GM23338 (cell line): ENCODE results near the gene RABL6. TPM values are rescaled to one million over a fixed set of nuclear protein-coding genes. Genes with fewer than 3 reads are reported as not detected.

ENCODE experiments used
- ATAC-seq: fragments of 200-7000 bp; cut with Tn5 transposase; 3 replicates; pipeline ENCODE4 v1.9.1; 2020
- DNase-seq: peaks from one replicate; pipeline ENCODE4 v3.0.0-alpha.2; 2015; ENCODE audit warnings: low spot score
- H2AFZ ChIP-seq: fragments of 200-600 bp; sonication (generic); 2 replicates; pipeline ENCODE4 v1.8.0; 2016; ENCODE audit warnings: antibody characterized with exemption, mild to moderate bottlenecking, moderate library complexity
- H3F3A ChIP-seq: fragments of 200-600 bp; sonication (generic); replicated peaks from 2 replicates; pipeline ENCODE4 v1.8.0; 2017; ENCODE audit warnings: antibody characterized with exemption, mixed run types, low read depth
- H3K27ac ChIP-seq: fragments of 200-600 bp; sonication (generic); 2 replicates; pipeline ENCODE4 v1.6.1; 2016; ENCODE audit warnings: low read depth
- H3K27me3 ChIP-seq: fragments of 200-600 bp; sonication (generic); 2 replicates; pipeline ENCODE4 v1.8.0; 2016; ENCODE audit warnings: mild to moderate bottlenecking, mixed run types, moderate library complexity; ENCODE audit not compliant: insufficient read depth
- H3K36me3 ChIP-seq: fragments of 200-600 bp; sonication (generic); 2 replicates; pipeline ENCODE4 v1.8.0; 2016; ENCODE audit warnings: mild to moderate bottlenecking; ENCODE audit not compliant: insufficient read depth
- H3K4me1 ChIP-seq: fragments of 200-600 bp; sonication (generic); 2 replicates; pipeline ENCODE4 v1.8.0; 2016; ENCODE audit warnings: mild to moderate bottlenecking, moderate library complexity; ENCODE audit not compliant: insufficient read depth
- H3K4me2 ChIP-seq: fragments of 200-600 bp; sonication (generic); 2 replicates; pipeline ENCODE4 v1.7.1; 2017; ENCODE audit warnings: mixed run types
- H3K4me3 ChIP-seq: fragments of 200-600 bp; sonication (generic); 2 replicates; pipeline ENCODE4 v1.6.1; 2016; ENCODE audit warnings: mixed run types
- H3K79me2 ChIP-seq: fragments of 200-600 bp; sonication (generic); replicated peaks from 2 replicates; pipeline ENCODE4 v1.8.0; 2017; ENCODE audit warnings: mild to moderate bottlenecking; ENCODE audit not compliant: insufficient read depth
- H3K9me2 ChIP-seq: fragments of 200-600 bp; sonication (generic); 2 replicates; pipeline ENCODE4 v1.8.0; 2017; ENCODE audit not compliant: insufficient read depth
- H4K20me1 ChIP-seq: fragments of 200-600 bp; sonication (generic); replicated peaks from 2 replicates; pipeline ENCODE4 v1.8.0; 2017; ENCODE audit warnings: mild to moderate bottlenecking; ENCODE audit not compliant: insufficient read depth
- H3K27ac Mint-ChIP-seq: 2 replicates; pipeline ENCODE4 v1.8.0; 2020; ENCODE audit warnings: inconsistent platforms, mild to moderate bottlenecking, moderate library complexity, mixed read lengths
- H3K27me3 Mint-ChIP-seq: 3 replicates; pipeline ENCODE4 v1.8.0; 2022; ENCODE audit warnings: low read depth, mild to moderate bottlenecking, moderate library complexity, mixed read lengths, inconsistent platforms; ENCODE audit not compliant: insufficient read depth, poor library complexity
- H3K36me3 Mint-ChIP-seq: 3 replicates; pipeline ENCODE4 v1.8.0; 2021; ENCODE audit warnings: low read depth, mild to moderate bottlenecking, inconsistent platforms, moderate library complexity, mixed read lengths
- H3K4me1 Mint-ChIP-seq: 3 replicates; pipeline ENCODE4 v1.8.0; 2020; ENCODE audit warnings: mild to moderate bottlenecking, inconsistent platforms, mixed read lengths
- H3K4me3 Mint-ChIP-seq: 3 replicates; pipeline ENCODE4 v1.8.0; 2021; ENCODE audit warnings: moderate library complexity, mild to moderate bottlenecking, inconsistent platforms, mixed read lengths
- H3K9me3 Mint-ChIP-seq: 3 replicates; pipeline ENCODE4 v1.8.0; 2020; ENCODE audit warnings: moderate library complexity, mild to moderate bottlenecking, inconsistent platforms, mixed read lengths
- CREB1 ChIP-seq: fragments of 250-450 bp; sonication (Bioruptor Pico); IDR thresholded peaks from 2 replicates; pipeline ENCODE4 v1.5.0; 2020; ENCODE audit warnings: low read depth, mild to moderate bottlenecking, moderate library complexity
- CTCF ChIP-seq, 2 experiments: fragments of 200-600 bp in 1 of 2; sonication (generic) in 1 of 2; conservative IDR thresholded peaks; 2 replicates each; pipeline versions ENCODE4 v1.5.1 to v1.6.1; 2016 to 2017; ENCODE audit warnings: antibody characterized with exemption in 2 of 2, low read depth in 2 of 2, mild to moderate bottlenecking in 2 of 2, moderate library complexity in 1 of 2
- EZH2 ChIP-seq: fragments of 200-600 bp; sonication (generic); IDR thresholded peaks from one replicate; pipeline ENCODE4 v1.8.0; 2017; ENCODE audit warnings: antibody characterized with exemption, mild to moderate bottlenecking, low read depth; ENCODE audit not compliant: unreplicated experiment
- NANOG ChIP-seq: IDR thresholded peaks from 2 replicates; pipeline ENCODE4 v1.6.1; 2016; ENCODE audit warnings: antibody characterized with exemption, borderline replicate concordance
- REST ChIP-seq: IDR thresholded peaks from one replicate; pipeline ENCODE4 v1.6.1; 2018; ENCODE audit warnings: antibody characterized with exemption; ENCODE audit not compliant: unreplicated experiment
- STAT1 ChIP-seq: IDR thresholded peaks from one replicate; pipeline ENCODE4 v1.6.1; 2016; ENCODE audit warnings: antibody characterized with exemption; ENCODE audit not compliant: unreplicated experiment
- ZNF114 ChIP-seq: fragments of 250-450 bp; sonication (Bioruptor Pico); IDR thresholded peaks from 2 replicates; pipeline ENCODE4 v1.5.0; 2020; ENCODE audit warnings: mild to moderate bottlenecking, moderate library complexity
- ZNF331 ChIP-seq: fragments of 250-450 bp; sonication (Bioruptor Pico); IDR thresholded peaks from 2 replicates; pipeline ENCODE4 v1.5.0; 2020; ENCODE audit warnings: low read depth, mild to moderate bottlenecking, moderate library complexity
- polyA plus RNA-seq: library from polyadenylated mRNA; unstranded; fragments of >200 nt; fragmentation: Nextera tagmentation; extraction: Ambion mirVana; gene quantifications from 2 replicates; pipeline ENCODE4 v1.2.1, GENCODE V29; 2016
- total RNA-seq: library from RNA; depleted of rRNA; stranded (reverse); fragments of >200 nt; shearing (Covaris generic); gene quantifications from 2 replicates; pipeline ENCODE4 v1.2.3, GENCODE V29; 2014

Gene RABL6
- total and polyA plus RNA-seq, 2 experiments from 2014 or later: 59.1 to 127 TPM

- H3K9me2 ChIP-seq: no peaks in the 10 kb centered on the region
- H3K9me3 Mint-ChIP-seq: no peaks in the 10 kb centered on the region
- H4K20me1 ChIP-seq: peaks cover 14% of the 10 kb centered on the region
- peak overlapping the region; percentile 84 for H3K4me3 Mint-ChIP-seq
- peaks cover 12% of the 10 kb centered on the region for H3K4me1 ChIP-seq
- peaks cover 26% of the 10 kb centered on the region for H3K4me1 Mint-ChIP-seq
- peaks cover 8% of the 10 kb centered on the region; the same call in 2 of the 3 replicates for H3K36me3 Mint-ChIP-seq
- 0 out of 2 replicates have a peak, but pooled peaks cover 6% of the 10 kb centered on the region for H3F3A ChIP-seq
- H3K27ac ChIP-seq: 0 out of 2 replicates have a peak overlapping the region, but pooled peaks have one; percentile 26
- peak overlapping the region; percentile 91 for H3K4me3 ChIP-seq
- peak; percentile 88 for DNase-seq
- peak; percentile 70 for ATAC-seq
- TF ChIP-seq CREB1 (peak; percentile 44), CTCF (conservative IDR thresholded peaks at IDR 0.05; ENCODE audit: low read depth in 2 of 2) (peak; percentile 88 to 95), REST (no peak)
- no peaks in the 10 kb centered on the region for H3K36me3 ChIP-seq
- H3K27me3 Mint-ChIP-seq: peaks cover 17% of the 10 kb centered on the region
- 0 out of 2 replicates have a peak, but pooled peaks cover 4% of the 10 kb centered on the region for H3K79me2 ChIP-seq
- peak overlapping the region; percentile 88 for H3K4me2 ChIP-seq
- no peaks in the 10 kb centered on the region for H3K27me3 ChIP-seq
- peak overlapping the region; percentile 94 for H3K27ac Mint-ChIP-seq
- H2AFZ ChIP-seq: peak overlapping the region; percentile 86; the same call in 1 of the 2 replicates
Observed at GRCh38 chr9:136791516-136792276, 16.1 kb upstream of the RABL6 start.

GRCh38 chr9:136792321-136793085, 15.2 kb upstream of the RABL6 start:
- Histone ChIP-seq H3F3A (0 out of 2 replicates have a peak, but pooled peaks cover 6% of the 10 kb centered on the region), H4K20me1 (peaks cover 14% of the 10 kb centered on the region), H3K4me1 (peaks cover 13% of the 10 kb centered on the region), H3K36me3 (no peaks in the 10 kb centered on the region), H3K27me3 (no peaks in the 10 kb centered on the region), H2AFZ (no peak overlapping the region), H3K9me2 (no peaks in the 10 kb centered on the region), H3K27ac (no peak overlapping the region), H3K79me2 (0 out of 2 replicates have a peak, but pooled peaks cover 4% of the 10 kb centered on the region), H3K4me3 (no peak overlapping the region), H3K4me2 (peak overlapping the region; percentile 88; the same call in 1 of the 2 replicates)
- Mint-ChIP-seq H3K36me3 (peaks cover 8% of the 10 kb centered on the region; the same call in 2 of the 3 replicates), H3K27me3 (peaks cover 20% of the 10 kb centered on the region), H3K4me1 (peaks cover 33% of the 10 kb centered on the region), H3K4me3 (peak overlapping the region; percentile 84), H3K9me3 (no peaks in the 10 kb centered on the region), H3K27ac (0 out of 2 replicates have a peak overlapping the region, but pooled peaks have one; percentile 36)
- DNase-seq (no peak), ATAC-seq (no peak)
- TF ChIP-seq ZNF331 (CRISPR knock-in tag): no peak
- no peak for TF ChIP-seq NANOG
- no peak for TF ChIP-seq EZH2
- TF ChIP-seq ZNF114 (CRISPR knock-in tag): no peak
- TF ChIP-seq STAT1: no peak
- TF ChIP-seq CREB1: no peak
